Osteocyte (in vitro differentiated cells): ENCODE measurements around the gene UBE2N. TPM values are rescaled to one million over a fixed set of nuclear protein-coding genes. Genes with fewer than 3 reads are reported as not detected.

Source experiments
- DNase-seq: peaks from one replicate; pipeline ENCODE4 v3.0.0; 2021; ENCODE audit warnings: mixed read lengths; ENCODE audit not compliant: unreplicated experiment; ENCODE audit errors: extremely low spot score
- H3K27ac Mint-ChIP-seq: one replicate; pipeline ENCODE4 v1.8.0; 2021; ENCODE audit warnings: mild to moderate bottlenecking, mixed read lengths; ENCODE audit not compliant: unreplicated experiment
- H3K27me3 Mint-ChIP-seq: one replicate; pipeline ENCODE4 v1.8.0; 2021; ENCODE audit warnings: mixed read lengths; ENCODE audit not compliant: unreplicated experiment
- H3K36me3 Mint-ChIP-seq: one replicate; pipeline ENCODE4 v1.8.0; 2021; ENCODE audit warnings: mixed read lengths; ENCODE audit not compliant: unreplicated experiment
- H3K4me1 Mint-ChIP-seq: one replicate; pipeline ENCODE4 v1.8.0; 2021; ENCODE audit warnings: mixed read lengths; ENCODE audit not compliant: unreplicated experiment
- H3K4me3 Mint-ChIP-seq: one replicate; pipeline ENCODE4 v1.8.0; 2021; ENCODE audit warnings: mild to moderate bottlenecking, moderate library complexity, mixed read lengths; ENCODE audit not compliant: unreplicated experiment
- H3K9me3 Mint-ChIP-seq: one replicate; pipeline ENCODE4 v1.8.0; 2021; ENCODE audit warnings: mixed read lengths; ENCODE audit not compliant: unreplicated experiment
- CTCF ChIP-seq: fragments of 200-600 bp; sonication (generic); IDR thresholded peaks from 2 replicates; pipeline ENCODE4 v1.5.0; 2021; ENCODE audit warnings: antibody characterized with exemption, mild to moderate bottlenecking, moderate library complexity
- total RNA-seq: library from RNA; stranded (reverse); gene quantifications from 2 replicates; pipeline ENCODE4 v1.2.1, GENCODE V29; 2021

Gene UBE2N
- total RNA-seq, 1 donor from 2014 or later, result 68.3 TPM

GRCh38 chr12:93443576-93443975 lies 1.8 kb upstream of the UBE2N start:
- no peak overlapping the region for H3K4me3 Mint-ChIP-seq

GRCh38 chr12:93442411-93443340 lies 929 bp upstream of the UBE2N start:
- peak overlapping the region; percentile 95 for H3K4me3 Mint-ChIP-seq
- H3K27ac Mint-ChIP-seq, result peak overlapping the region; percentile 94
- H3K27me3 Mint-ChIP-seq, result no peaks in the 10 kb centered on the region
- no peaks in the 10 kb centered on the region for H3K9me3 Mint-ChIP-seq
- DNase-seq, result no peak
- no peaks in the 10 kb centered on the region for H3K36me3 Mint-ChIP-seq
- TF ChIP-seq CTCF, result no peak
- peaks cover 29% of the 10 kb centered on the region for H3K4me1 Mint-ChIP-seq

More at GRCh38 chr12:93443576-93443975, 1.8 kb upstream of the UBE2N start:
- H3K36me3 Mint-ChIP-seq, result no peaks in the 10 kb centered on the region
- no peaks in the 10 kb centered on the region for H3K27me3 Mint-ChIP-seq
- no peak for TF ChIP-seq CTCF
- no peak for DNase-seq
- peaks cover 23% of the 10 kb centered on the region for H3K4me1 Mint-ChIP-seq
- H3K27ac Mint-ChIP-seq, result no peak overlapping the region
- no peaks in the 10 kb centered on the region for H3K9me3 Mint-ChIP-seq

GRCh38 chr12:93441081-93441616 lies 598 bp downstream of the UBE2N start:
- TF ChIP-seq CTCF, result no peak
- H3K27ac Mint-ChIP-seq, result peak overlapping the region; percentile 95
- H3K9me3 Mint-ChIP-seq, result no peaks in the 10 kb centered on the region
- H3K36me3 Mint-ChIP-seq, result no peaks in the 10 kb centered on the region
- peaks cover 36% of the 10 kb centered on the region for H3K4me1 Mint-ChIP-seq
- peak; percentile 83 for DNase-seq
- H3K27me3 Mint-ChIP-seq, result no peaks in the 10 kb centered on the region
- H3K4me3 Mint-ChIP-seq, result peak overlapping the region; percentile 93

- H3K4me3 Mint-ChIP-seq, result peak overlapping the region; percentile 93
- no peaks in the 10 kb centered on the region for H3K36me3 Mint-ChIP-seq
- H3K4me1 Mint-ChIP-seq, result peaks cover 43% of the 10 kb centered on the region
- H3K9me3 Mint-ChIP-seq, result no peaks in the 10 kb centered on the region
- peak overlapping the region; percentile 95 for H3K27ac Mint-ChIP-seq
- no peak for DNase-seq
- H3K27me3 Mint-ChIP-seq, result no peaks in the 10 kb centered on the region
- no peak for TF ChIP-seq CTCF
These were observed 1.5 kb downstream of the UBE2N start for GRCh38 chr12:93440043-93440835.
